RPMI8226 (cell line): ENCODE data around the gene OR6C1.
"Not testable (repeated sequence)": the region's sequence is repeated elsewhere in the genome, so short reads cannot be mapped to it uniquely, and the experiment has no call there.

ENCODE experiments used
- DNase-seq: peaks from one replicate; pipeline ENCODE4 v3.0.0-alpha.2; 2015

Gene OR6C1

GRCh38 chr12:55314043-55314442, at the start of gene OR6C1:
Gene OR6C1, plus strand, starts transcription at chr12:55314343. Its CDS starts 6,257 bp downstream, at chr12:55320600.
- DNase-seq: no peak

GRCh38 chr12:55280991-55281390, 33.2 kb upstream of the OR6C1 start:
- no peak for DNase-seq

GRCh38 chr12:55289999-55290398, 24.1 kb upstream of the OR6C1 start:
- DNase-seq: no peak

- no peak for DNase-seq
These were observed 17.7 kb upstream of the OR6C1 start, which contains the start of gene OR6C6 for GRCh38 chr12:55296469-55296868. Gene OR6C6, minus strand, starts transcription at chr12:55296569. Its CDS starts 1,337 bp downstream, at chr12:55295232.

- no peak for DNase-seq
These were observed 6.1 kb downstream of the OR6C1 start for GRCh38 chr12:55320201-55320600.

- DNase-seq: not testable (repeated sequence)
These were observed 11.7 kb downstream of the OR6C1 start for GRCh38 chr12:55325801-55326200.

GRCh38 chr12:55330446-55330845, 16.3 kb downstream of the OR6C1 start, which contains the start of gene OR6C3:
Gene OR6C3, plus strand, starts transcription at chr12:55330746. Its CDS starts 955 bp downstream, at chr12:55331701.
- DNase-seq: no peak

- no peak for DNase-seq
These were observed 21.9 kb downstream of the OR6C1 start for GRCh38 chr12:55336002-55336401.

- DNase-seq: not testable (repeated sequence)
These were observed 41.2 kb downstream of the OR6C1 start for GRCh38 chr12:55355338-55355737.

- DNase-seq: no peak
These were observed 48.5 kb downstream of the OR6C1 start, which contains the start of gene OR6C75 for GRCh38 chr12:55362675-55363074. Gene OR6C75, plus strand, starts transcription at chr12:55362975. Its CDS starts 2,136 bp downstream, at chr12:55365111.

GRCh38 chr12:55365086-55365485, 50.9 kb downstream of the OR6C1 start:
- no peak for DNase-seq
